Mammary epithelial cell (primary cell): ENCODE data around the gene MIPEP.

Experiments used
- CTCF ChIP-seq, 2 donors: IDR thresholded peaks in 1 of 2; conservative IDR thresholded peaks in 1 of 2; 2 replicates each; pipeline ENCODE4 v1.5.1; 2011 to 2012; ENCODE audit warnings: inconsistent platforms in 2 of 2, low read length in 2 of 2, mild to moderate bottlenecking in 2 of 2, control low read depth in 1 of 2, low read depth in 1 of 2; ENCODE audit not compliant: insufficient read depth in 1 of 2; ENCODE audit errors: extremely low read depth in 1 of 2
- EZH2 ChIP-seq: IDR thresholded peaks from 2 replicates; pipeline ENCODE4 v1.6.1; 2012; ENCODE audit warnings: low read length, inconsistent platforms, borderline replicate concordance

- TF ChIP-seq CTCF (conservative IDR thresholded peaks at IDR 0.05 in 1 of 2, IDR thresholded peaks at IDR 0.05 in 1 of 2; ENCODE audit: extremely low read depth in 1 of 2, insufficient read depth in 1 of 2, low read depth in 1 of 2, low read length in 2 of 2) (peak; percentile 26 to 49), EZH2 (no peak)
Observed at GRCh38 chr13:23876265-23876664, 12.9 kb downstream of the MIPEP start.
